Measurements from ENCODE around the gene AUTS2.

AUTS2 gene

GRCh38 chr7:70540641-70541040 is 942.4 kb downstream of the AUTS2 start:
- no peaks in the 10 kb centered on the region for H3F3A ChIP-seq (ENCODE audit: insufficient read depth, low read length)
- no peak overlapping the region for H2AFZ ChIP-seq (ENCODE audit: low read length)
- H4K20me1 ChIP-seq (ENCODE audit: insufficient read depth, low read length), result no peaks in the 10 kb centered on the region
- no peaks in the 10 kb centered on the region for H3K79me2 ChIP-seq (ENCODE audit: insufficient read depth, low read length)
- no peaks in the 10 kb centered on the region for H3K27me3 ChIP-seq (ENCODE audit: insufficient read depth, low read length)
- no peak overlapping the region for H3K4me3 ChIP-seq (ENCODE audit: low read depth, low read length, poor library complexity, severe bottlenecking)
- peaks cover 17% of the 10 kb centered on the region for H3K4me1 ChIP-seq (ENCODE audit: insufficient read depth, low read length, severe bottlenecking)
- TF ChIP-seq EZH2 (IDR thresholded peaks at IDR 0.05; ENCODE audit: borderline replicate concordance, low read length), result no peak
- no peak for TF ChIP-seq CTCF (IDR thresholded peaks at IDR 0.05; ENCODE audit: low read length)
- no peaks in the 10 kb centered on the region for H3K9me3 ChIP-seq (ENCODE audit: low read length)
- H3K4me2 ChIP-seq (ENCODE audit: low read length), result no peak overlapping the region
- no peak overlapping the region for H3K27ac ChIP-seq (ENCODE audit: low read depth, low read length, poor library complexity, severe bottlenecking)
- no peak overlapping the region for H3K9ac ChIP-seq (ENCODE audit: low read length)
- H3K36me3 ChIP-seq (ENCODE audit: insufficient read depth, low read length), result no peaks in the 10 kb centered on the region
- H3K9me2 ChIP-seq (ENCODE audit: low read depth, low read length), result no peaks in the 10 kb centered on the region

- no peak overlapping the region for H3K4me2 ChIP-seq (ENCODE audit: low read length)
- no peaks in the 10 kb centered on the region for H3K27me3 ChIP-seq (ENCODE audit: insufficient read depth, low read length)
- no peaks in the 10 kb centered on the region for H3K79me2 ChIP-seq (ENCODE audit: insufficient read depth, low read length)
- no peak for TF ChIP-seq CTCF (IDR thresholded peaks at IDR 0.05; ENCODE audit: low read length)
- no peak for TF ChIP-seq EZH2 (IDR thresholded peaks at IDR 0.05; ENCODE audit: borderline replicate concordance, low read length)
- H2AFZ ChIP-seq (ENCODE audit: low read length), result no peak overlapping the region
- no peaks in the 10 kb centered on the region for H3K9me2 ChIP-seq (ENCODE audit: low read depth, low read length)
- H4K20me1 ChIP-seq (ENCODE audit: insufficient read depth, low read length), result no peaks in the 10 kb centered on the region
- no peak overlapping the region for H3K9ac ChIP-seq (ENCODE audit: low read length)
- H3K9me3 ChIP-seq (ENCODE audit: low read length), result no peaks in the 10 kb centered on the region
- H3K36me3 ChIP-seq (ENCODE audit: insufficient read depth, low read length), result no peaks in the 10 kb centered on the region
- no peaks in the 10 kb centered on the region for H3F3A ChIP-seq (ENCODE audit: insufficient read depth, low read length)
- no peak overlapping the region for H3K27ac ChIP-seq (ENCODE audit: low read depth, low read length, poor library complexity, severe bottlenecking)
- H3K4me3 ChIP-seq (ENCODE audit: low read depth, low read length, poor library complexity, severe bottlenecking), result no peak overlapping the region
- peaks cover 18% of the 10 kb centered on the region for H3K4me1 ChIP-seq (ENCODE audit: insufficient read depth, low read length, severe bottlenecking)
These were observed 944.6 kb downstream of the AUTS2 start for GRCh38 chr7:70542750-70543376.

- no peaks in the 10 kb centered on the region for H3K79me2 ChIP-seq (ENCODE audit: insufficient read depth, low read length)
- peaks cover 18% of the 10 kb centered on the region for H3K4me1 ChIP-seq (ENCODE audit: insufficient read depth, low read length, severe bottlenecking)
- no peak overlapping the region for H2AFZ ChIP-seq (ENCODE audit: low read length)
- H3K9me2 ChIP-seq (ENCODE audit: low read depth, low read length), result no peaks in the 10 kb centered on the region
- peak overlapping the region; percentile 18 for H3K27ac ChIP-seq (ENCODE audit: low read depth, low read length, poor library complexity, severe bottlenecking)
- H3K36me3 ChIP-seq (ENCODE audit: insufficient read depth, low read length), result no peaks in the 10 kb centered on the region
- no peak overlapping the region for H3K4me2 ChIP-seq (ENCODE audit: low read length)
- H4K20me1 ChIP-seq (ENCODE audit: insufficient read depth, low read length), result no peaks in the 10 kb centered on the region
- H3K4me3 ChIP-seq (ENCODE audit: low read depth, low read length, poor library complexity, severe bottlenecking), result no peak overlapping the region
- H3K9ac ChIP-seq (ENCODE audit: low read length), result no peak overlapping the region
- no peaks in the 10 kb centered on the region for H3F3A ChIP-seq (ENCODE audit: insufficient read depth, low read length)
- H3K9me3 ChIP-seq (ENCODE audit: low read length), result no peaks in the 10 kb centered on the region
- TF ChIP-seq EZH2 (IDR thresholded peaks at IDR 0.05; ENCODE audit: borderline replicate concordance, low read length) (no peak), CTCF (IDR thresholded peaks at IDR 0.05; ENCODE audit: low read length) (no peak)
- H3K27me3 ChIP-seq (ENCODE audit: insufficient read depth, low read length), result no peaks in the 10 kb centered on the region
These were observed 945.7 kb downstream of the AUTS2 start for GRCh38 chr7:70544016-70544415.

Data from OCI-LY1 (cell line).